Astrocyte (in vitro differentiated cells and primary cell): ENCODE data around the gene FMO1.

Source experiments
- CTCF ChIP-seq: IDR thresholded peaks from 2 replicates; pipeline ENCODE4 v1.5.1; 2011; ENCODE audit warnings: low read depth, mild to moderate bottlenecking, inconsistent platforms, low read length, moderate library complexity; ENCODE audit not compliant: insufficient read depth
- EZH2 ChIP-seq: IDR thresholded peaks from 2 replicates; pipeline ENCODE4 v1.6.1; 2012; ENCODE audit warnings: mild to moderate bottlenecking, low read length, inconsistent platforms; ENCODE audit not compliant: insufficient read depth

- TF ChIP-seq CTCF (no peak), EZH2 (no peak)
Measured at GRCh38 chr1:171265686-171266085, 17.4 kb downstream of the FMO1 start.
